ENCODE results near the gene ANKS4B.
A peak's percentile ranks its signal among the peaks of the same experiment; 100 is the strongest.

The ANKS4B gene

GRCh38 chr16:21302454-21302853, 69.0 kb downstream of the ANKS4B start:
- DNase-seq = no peak

GRCh38 chr16:21302898-21303528, 69.5 kb downstream of the ANKS4B start:
- DNase-seq = peak; percentile 9

Data from stimulated activated CD4-positive, alpha-beta T cell treated with anti-CD3 and anti-CD28 coated beads, Interleukin-1b, Interleukin-23, amount 100 ng/mL, for 48 hours (primary cell).